IPS-20b (cell line): ENCODE data around the gene IHH.

Experiments used
- H3K27ac ChIP-seq: one replicate; pipeline ENCODE4 v1.5.1; 2013; ENCODE audit warnings: low read length
- H3K27me3 ChIP-seq: 2 replicates; pipeline ENCODE4 v1.6.1; 2013; ENCODE audit warnings: mild to moderate bottlenecking, low read length, inconsistent platforms; ENCODE audit not compliant: insufficient read depth
- H3K36me3 ChIP-seq: 2 replicates; pipeline ENCODE4 v1.6.1; 2013; ENCODE audit warnings: low read depth, mild to moderate bottlenecking, inconsistent platforms, low read length, moderate library complexity; ENCODE audit not compliant: insufficient read depth
- H3K4me1 ChIP-seq: 2 replicates; pipeline ENCODE4 v1.6.1; 2013; ENCODE audit warnings: mild to moderate bottlenecking, control low read depth, inconsistent platforms, low read length, moderate library complexity; ENCODE audit not compliant: insufficient read depth
- H3K4me3 ChIP-seq: 2 replicates; pipeline ENCODE4 v1.5.1; 2013; ENCODE audit warnings: mild to moderate bottlenecking, low read length, inconsistent platforms
- H3K9ac ChIP-seq: 2 replicates; pipeline ENCODE4 v1.6.1; 2013; ENCODE audit warnings: low read depth, mild to moderate bottlenecking, inconsistent platforms, low read length, moderate library complexity
- H3K9me3 ChIP-seq: 2 replicates; pipeline ENCODE4 v1.6.1; 2013; ENCODE audit warnings: mild to moderate bottlenecking, low read depth, low read length, inconsistent platforms; ENCODE audit not compliant: insufficient read depth

Gene IHH

GRCh38 chr2:219016721-219017120, 44.0 kb downstream of the IHH start:
- Histone ChIP-seq H3K4me3 (no peak overlapping the region), H3K9me3 (no peaks in the 10 kb centered on the region), H3K4me1 (no peaks in the 10 kb centered on the region), H3K9ac (no peak overlapping the region), H3K36me3 (no peaks in the 10 kb centered on the region), H3K27me3 (peaks cover 28% of the 10 kb centered on the region; the same call in 1 of the 2 replicates), H3K27ac (no peak overlapping the region)

- no peaks in the 10 kb centered on the region for H3K9me3 ChIP-seq
- no peak overlapping the region for H3K27ac ChIP-seq
- H3K27me3 ChIP-seq: peaks cover 60% of the 10 kb centered on the region
- H3K36me3 ChIP-seq: no peaks in the 10 kb centered on the region
- H3K4me1 ChIP-seq: no peaks in the 10 kb centered on the region
- H3K4me3 ChIP-seq: no peak overlapping the region
- no peak overlapping the region for H3K9ac ChIP-seq
These were observed 49.8 kb downstream of the IHH start for GRCh38 chr2:219010873-219011272.

DNA sequence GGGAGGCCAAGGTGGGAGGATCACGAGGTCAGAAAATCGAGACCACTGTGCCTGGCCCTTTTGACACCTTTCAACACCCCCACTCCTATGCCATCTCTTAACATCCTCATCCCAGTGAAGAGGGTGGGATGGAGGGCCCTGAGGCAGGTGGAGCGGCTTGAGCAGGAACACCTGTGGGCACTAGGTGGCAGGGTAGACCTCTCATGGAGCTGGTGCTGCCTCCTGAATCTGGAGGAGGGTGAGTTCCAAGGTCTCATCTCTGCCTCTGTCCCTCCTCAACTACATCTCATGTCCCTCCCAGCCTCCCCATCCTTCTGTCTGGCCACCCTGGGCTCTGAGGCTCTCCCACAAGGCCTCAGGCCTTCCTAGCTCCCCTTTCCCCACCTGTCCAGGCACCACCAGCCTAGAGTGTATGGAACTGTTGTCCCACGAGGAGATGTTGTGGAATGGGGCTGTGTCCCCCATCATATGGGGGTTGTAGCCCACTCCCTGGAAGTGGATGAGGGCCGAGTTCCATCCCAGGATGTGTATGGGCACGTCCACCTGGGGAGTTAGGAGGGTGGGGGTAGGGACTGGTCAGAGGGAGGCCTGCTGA, 50.5 kb downstream of the IHH start:
- no peaks in the 10 kb centered on the region for H3K36me3 ChIP-seq
- no peak overlapping the region for H3K27ac ChIP-seq
- no peak overlapping the region for H3K9ac ChIP-seq
- H3K27me3 ChIP-seq: peaks cover 63% of the 10 kb centered on the region
- H3K4me3 ChIP-seq: no peak overlapping the region
- no peaks in the 10 kb centered on the region for H3K9me3 ChIP-seq
- H3K4me1 ChIP-seq: no peaks in the 10 kb centered on the region

- no peak overlapping the region for H3K4me3 ChIP-seq
- no peaks in the 10 kb centered on the region for H3K9me3 ChIP-seq
- H3K27ac ChIP-seq: no peak overlapping the region
- H3K36me3 ChIP-seq: no peaks in the 10 kb centered on the region
- no peak overlapping the region for H3K9ac ChIP-seq
- no peaks in the 10 kb centered on the region for H3K4me1 ChIP-seq
- H3K27me3 ChIP-seq: peaks cover 64% of the 10 kb centered on the region
These were observed 51.4 kb downstream of the IHH start for GRCh38 chr2:219009294-219009693.
